ENCODE data around the gene OVCA2.

DNA sequence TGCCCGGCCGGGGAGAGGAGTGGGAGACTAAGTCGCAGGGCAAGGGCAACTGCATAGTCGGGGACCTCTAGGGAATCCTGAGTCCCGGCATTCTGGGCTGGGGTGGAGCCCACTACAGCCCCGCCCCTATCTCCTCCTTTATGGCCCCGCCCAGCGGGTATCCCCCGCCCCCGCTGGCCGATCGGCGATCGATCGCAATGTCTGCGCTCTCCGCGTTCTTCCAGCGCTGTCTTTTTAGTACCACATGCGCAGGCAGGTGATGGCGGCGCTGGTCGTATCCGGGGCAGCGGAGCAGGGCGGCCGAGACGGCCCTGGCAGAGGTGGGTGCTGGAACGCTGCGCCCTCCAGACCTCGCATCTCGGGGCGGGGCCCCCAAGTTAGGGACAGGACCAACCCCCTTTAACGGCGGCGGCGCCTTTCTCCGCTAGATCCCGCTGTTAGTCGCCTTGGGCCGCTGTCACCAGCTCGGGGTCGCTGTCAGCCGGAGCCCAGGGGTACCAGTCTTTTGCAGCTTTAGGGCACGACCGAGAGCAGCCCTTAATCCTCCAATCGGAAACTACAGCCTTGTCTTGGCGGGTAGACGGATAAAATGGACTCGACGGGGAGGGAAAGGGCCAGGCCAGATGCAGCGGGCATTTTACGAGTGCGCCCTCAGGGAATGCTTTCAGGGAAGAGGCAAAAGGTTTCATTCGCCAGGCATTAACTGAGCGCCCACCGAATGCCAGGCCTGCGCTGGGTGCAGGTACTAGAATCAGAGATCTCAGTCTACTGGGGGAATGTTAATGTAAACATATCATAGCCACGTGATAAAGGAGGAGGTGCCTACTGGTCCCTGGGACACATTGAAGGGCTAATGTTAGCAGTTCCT is 11.7 kb upstream of the OVCA2 start, which contains the start of gene DPH1:
- TF ChIP-seq CTCF (IDR thresholded peaks at IDR 0.05; ENCODE audit: poor library complexity) (no peak), EZH2phosphoT487 (IDR thresholded peaks at IDR 0.05; ENCODE audit: low read depth, severe bottlenecking, unreplicated experiment) (no peak)

Measured in hepatocyte (in vitro differentiated cells).